Measurements from ENCODE around the gene TBX19. TPM values are rescaled to one million over a fixed set of nuclear protein-coding genes. Genes with fewer than 3 reads are reported as not detected.

The TBX19 gene
- total RNA-seq, 1 donor from 2014 or later: 0.78 TPM

GRCh38 chr1:168293356-168293755, 12.7 kb downstream of the TBX19 start:
- DNase-seq: no peak
- Mint-ChIP-seq H3K9me3 (ENCODE audit: unreplicated experiment) (no peaks in the 10 kb centered on the region), H3K36me3 (ENCODE audit: unreplicated experiment) (no peaks in the 10 kb centered on the region), H3K4me3 (ENCODE audit: unreplicated experiment) (no peak overlapping the region), H3K4me1 (ENCODE audit: low read depth, unreplicated experiment) (peaks cover 2% of the 10 kb centered on the region), H3K27ac (ENCODE audit: unreplicated experiment) (no peak overlapping the region), H3K27me3 (ENCODE audit: unreplicated experiment) (peaks cover 3% of the 10 kb centered on the region)
- TF ChIP-seq CTCF (IDR thresholded peaks at IDR 0.05; ENCODE audit: partially characterized antibody, unreplicated experiment): no peak

- no peak overlapping the region for H3K4me3 Mint-ChIP-seq (ENCODE audit: unreplicated experiment)
- H3K9me3 Mint-ChIP-seq (ENCODE audit: unreplicated experiment): no peaks in the 10 kb centered on the region
- H3K36me3 Mint-ChIP-seq (ENCODE audit: unreplicated experiment): no peaks in the 10 kb centered on the region
- peak overlapping the region; percentile 55 for H3K27ac Mint-ChIP-seq (ENCODE audit: unreplicated experiment)
- DNase-seq: no peak
- peaks cover 1% of the 10 kb centered on the region for H3K27me3 Mint-ChIP-seq (ENCODE audit: unreplicated experiment)
- TF ChIP-seq CTCF (IDR thresholded peaks at IDR 0.05; ENCODE audit: partially characterized antibody, unreplicated experiment): no peak
- H3K4me1 Mint-ChIP-seq (ENCODE audit: low read depth, unreplicated experiment): peaks cover 2% of the 10 kb centered on the region
Observed at GRCh38 chr1:168295411-168296114, 14.9 kb downstream of the TBX19 start.

GRCh38 chr1:168297019-168297730, 16.5 kb downstream of the TBX19 start:
- Mint-ChIP-seq H3K9me3 (ENCODE audit: unreplicated experiment) (no peaks in the 10 kb centered on the region), H3K27ac (ENCODE audit: unreplicated experiment) (no peak overlapping the region), H3K27me3 (ENCODE audit: unreplicated experiment) (peaks cover 1% of the 10 kb centered on the region), H3K4me1 (ENCODE audit: low read depth, unreplicated experiment) (peaks cover 2% of the 10 kb centered on the region), H3K4me3 (ENCODE audit: unreplicated experiment) (no peak overlapping the region), H3K36me3 (ENCODE audit: unreplicated experiment) (no peaks in the 10 kb centered on the region)
- DNase-seq: no peak
- TF ChIP-seq CTCF (IDR thresholded peaks at IDR 0.05; ENCODE audit: partially characterized antibody, unreplicated experiment): no peak

- H3K4me3 Mint-ChIP-seq (ENCODE audit: unreplicated experiment): no peak overlapping the region
- no peaks in the 10 kb centered on the region for H3K4me1 Mint-ChIP-seq (ENCODE audit: low read depth, unreplicated experiment)
- no peak for TF ChIP-seq CTCF (IDR thresholded peaks at IDR 0.05; ENCODE audit: partially characterized antibody, unreplicated experiment)
- no peaks in the 10 kb centered on the region for H3K36me3 Mint-ChIP-seq (ENCODE audit: unreplicated experiment)
- peaks cover 1% of the 10 kb centered on the region for H3K27me3 Mint-ChIP-seq (ENCODE audit: unreplicated experiment)
- no peaks in the 10 kb centered on the region for H3K9me3 Mint-ChIP-seq (ENCODE audit: unreplicated experiment)
- DNase-seq: no peak
- no peak overlapping the region for H3K27ac Mint-ChIP-seq (ENCODE audit: unreplicated experiment)
Observed at GRCh38 chr1:168298446-168298845, 17.8 kb downstream of the TBX19 start.

GRCh38 chr1:168300626-168301025, 19.9 kb downstream of the TBX19 start:
- Mint-ChIP-seq H3K27ac (ENCODE audit: unreplicated experiment) (no peak overlapping the region), H3K4me3 (ENCODE audit: unreplicated experiment) (no peak overlapping the region), H3K36me3 (ENCODE audit: unreplicated experiment) (no peaks in the 10 kb centered on the region), H3K9me3 (ENCODE audit: unreplicated experiment) (no peaks in the 10 kb centered on the region), H3K27me3 (ENCODE audit: unreplicated experiment) (peaks cover 1% of the 10 kb centered on the region), H3K4me1 (ENCODE audit: low read depth, unreplicated experiment) (peaks cover 4% of the 10 kb centered on the region)
- DNase-seq: no peak
- no peak for TF ChIP-seq CTCF (IDR thresholded peaks at IDR 0.05; ENCODE audit: partially characterized antibody, unreplicated experiment)
